IMR-90 (cell line): ENCODE data around the gene DDT.
"Not testable (repeated sequence)": the region's sequence is repeated elsewhere in the genome, so short reads cannot be mapped to it uniquely, and the experiment has no call there.

Experiments used
- BHLHE40 ChIP-seq: fragments of 150-350 bp; IDR thresholded peaks from 2 replicates; pipeline ENCODE4 v1.6.1; 2016; ENCODE audit warnings: mild to moderate bottlenecking, low read depth, low read length
- CEBPB ChIP-seq: IDR thresholded peaks from 2 replicates; pipeline ENCODE4 v1.6.1; 2012; ENCODE audit warnings: low read depth, low read length, improper control_type of control experiment
- MXI1 ChIP-seq: IDR thresholded peaks from 2 replicates; pipeline ENCODE4 v1.6.1; 2012; ENCODE audit warnings: low read depth, mild to moderate bottlenecking, low read length, moderate library complexity, borderline replicate concordance
- NFE2L2 ChIP-seq: fragments of 150-350 bp; IDR thresholded peaks from 2 replicates; pipeline ENCODE4 v1.6.1; 2016; ENCODE audit warnings: low read depth, mild to moderate bottlenecking, low read length
- POLR2A ChIP-seq: IDR thresholded peaks from 2 replicates; pipeline ENCODE4 v1.6.1; 2012; ENCODE audit warnings: mild to moderate bottlenecking, low read depth, low read length
- RAD21 ChIP-seq: IDR thresholded peaks from 2 replicates; pipeline ENCODE4 v1.6.1; 2012; ENCODE audit warnings: low read length, improper control_type of control experiment
- RFX5 ChIP-seq: IDR thresholded peaks from 2 replicates; pipeline ENCODE4 v1.8.0; 2012; ENCODE audit warnings: low read depth, mild to moderate bottlenecking, low read length, moderate library complexity
- TF ChIP-seq, protein P1 (sequence below): conservative IDR thresholded peaks from 2 replicates; pipeline ENCODE4 v1.5.1; 2012; ENCODE audit warnings: mild to moderate bottlenecking, low read depth, low read length, improper control_type of control experiment
- TF ChIP-seq, protein P2 (sequence below): fragments of 150-350 bp; IDR thresholded peaks from 2 replicates; pipeline ENCODE4 v1.6.1; 2016; ENCODE audit warnings: low read depth, mild to moderate bottlenecking, low read length, moderate library complexity, borderline replicate concordance

DNA sequence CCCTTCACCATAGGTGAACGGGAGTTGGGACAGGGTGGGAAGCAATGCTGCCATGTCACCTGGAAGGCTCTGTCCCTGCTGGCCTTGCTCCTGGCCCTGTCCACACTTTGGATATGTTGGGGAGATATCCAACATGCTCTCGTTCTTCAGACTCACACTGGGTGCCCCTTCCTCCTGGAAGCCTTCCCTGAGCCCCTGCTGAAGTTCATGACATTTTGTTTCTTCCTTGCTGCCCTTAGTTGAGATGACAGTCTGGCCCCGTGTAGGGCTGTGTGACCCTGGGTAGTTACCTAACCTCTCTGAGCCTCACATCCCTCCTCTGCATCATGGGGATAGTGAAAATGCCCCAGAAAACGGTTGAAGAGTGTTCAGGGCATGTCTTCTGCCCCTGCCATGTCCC is 20.8 kb downstream of the DDT start:
- TF ChIP-seq, protein P1, sequence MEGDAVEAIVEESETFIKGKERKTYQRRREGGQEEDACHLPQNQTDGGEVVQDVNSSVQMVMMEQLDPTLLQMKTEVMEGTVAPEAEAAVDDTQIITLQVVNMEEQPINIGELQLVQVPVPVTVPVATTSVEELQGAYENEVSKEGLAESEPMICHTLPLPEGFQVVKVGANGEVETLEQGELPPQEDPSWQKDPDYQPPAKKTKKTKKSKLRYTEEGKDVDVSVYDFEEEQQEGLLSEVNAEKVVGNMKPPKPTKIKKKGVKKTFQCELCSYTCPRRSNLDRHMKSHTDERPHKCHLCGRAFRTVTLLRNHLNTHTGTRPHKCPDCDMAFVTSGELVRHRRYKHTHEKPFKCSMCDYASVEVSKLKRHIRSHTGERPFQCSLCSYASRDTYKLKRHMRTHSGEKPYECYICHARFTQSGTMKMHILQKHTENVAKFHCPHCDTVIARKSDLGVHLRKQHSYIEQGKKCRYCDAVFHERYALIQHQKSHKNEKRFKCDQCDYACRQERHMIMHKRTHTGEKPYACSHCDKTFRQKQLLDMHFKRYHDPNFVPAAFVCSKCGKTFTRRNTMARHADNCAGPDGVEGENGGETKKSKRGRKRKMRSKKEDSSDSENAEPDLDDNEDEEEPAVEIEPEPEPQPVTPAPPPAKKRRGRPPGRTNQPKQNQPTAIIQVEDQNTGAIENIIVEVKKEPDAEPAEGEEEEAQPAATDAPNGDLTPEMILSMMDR, result not testable (repeated sequence)
- not testable (repeated sequence) for TF ChIP-seq POLR2A, RFX5, RAD21, CEBPB, NFE2L2, BHLHE40, MXI1
- TF ChIP-seq, protein P2, sequence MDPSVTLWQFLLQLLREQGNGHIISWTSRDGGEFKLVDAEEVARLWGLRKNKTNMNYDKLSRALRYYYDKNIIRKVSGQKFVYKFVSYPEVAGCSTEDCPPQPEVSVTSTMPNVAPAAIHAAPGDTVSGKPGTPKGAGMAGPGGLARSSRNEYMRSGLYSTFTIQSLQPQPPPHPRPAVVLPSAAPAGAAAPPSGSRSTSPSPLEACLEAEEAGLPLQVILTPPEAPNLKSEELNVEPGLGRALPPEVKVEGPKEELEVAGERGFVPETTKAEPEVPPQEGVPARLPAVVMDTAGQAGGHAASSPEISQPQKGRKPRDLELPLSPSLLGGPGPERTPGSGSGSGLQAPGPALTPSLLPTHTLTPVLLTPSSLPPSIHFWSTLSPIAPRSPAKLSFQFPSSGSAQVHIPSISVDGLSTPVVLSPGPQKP, result not testable (repeated sequence)
